Measurements from ENCODE around the gene SDC3. TPM values are rescaled to one million over a fixed set of nuclear protein-coding genes. Genes with fewer than 3 reads are reported as not detected.

Gene SDC3
- total RNA-seq, 1 experiment from 2014 or later: 3.7 TPM

DNA sequence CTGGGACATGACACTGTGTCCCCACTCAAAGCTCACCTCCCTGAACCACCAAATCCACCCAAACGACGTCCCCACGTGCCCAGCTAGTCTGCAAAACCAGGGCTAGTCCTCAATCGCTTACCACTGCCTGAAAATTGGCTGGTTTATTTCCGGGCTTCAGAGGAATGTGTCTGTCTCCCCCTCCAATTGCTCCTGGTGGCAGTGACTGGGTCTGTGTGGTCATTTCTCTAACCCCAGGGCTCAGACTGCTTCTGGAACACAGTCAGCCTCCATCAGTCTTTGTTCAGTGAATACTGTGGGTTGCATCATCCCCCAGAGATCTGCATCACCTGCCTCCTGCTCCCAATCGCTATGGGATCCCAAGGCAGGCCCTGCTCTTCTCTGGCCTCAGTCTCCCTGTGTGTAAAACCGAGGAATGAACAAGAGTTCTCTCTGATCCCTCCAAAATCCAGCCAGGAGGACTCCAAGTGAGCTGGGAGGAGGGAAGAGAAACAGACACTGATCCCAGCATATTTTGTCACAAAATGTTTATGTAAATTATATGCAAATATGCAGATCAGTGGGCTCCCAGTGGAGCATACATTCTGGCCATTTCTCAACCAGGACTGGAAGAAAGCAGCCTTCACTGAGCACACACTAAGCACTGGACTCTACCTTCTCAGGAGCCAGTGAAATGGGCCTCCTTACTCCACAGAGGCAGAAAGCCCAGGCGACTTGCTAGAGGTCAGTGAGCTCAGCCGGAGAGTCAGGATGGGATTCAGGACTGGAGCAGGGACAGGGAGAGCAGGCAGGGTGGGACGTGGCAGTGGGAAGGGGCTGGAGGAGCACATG is 20.9 kb downstream of the SDC3 start:
- Mint-ChIP-seq H3K27me3 (ENCODE audit: insufficient read depth, unreplicated experiment) (peaks cover 3% of the 10 kb centered on the region), H3K36me3 (ENCODE audit: insufficient read depth, unreplicated experiment) (no peaks in the 10 kb centered on the region), H3K9me3 (ENCODE audit: unreplicated experiment) (no peaks in the 10 kb centered on the region), H3K4me1 (ENCODE audit: low read depth, unreplicated experiment) (no peaks in the 10 kb centered on the region), H3K27ac (ENCODE audit: unreplicated experiment) (peak overlapping the region; percentile 66), H3K4me3 (ENCODE audit: unreplicated experiment) (no peak overlapping the region)
- BruUV-seq (replicated peaks): no TSS peak
- intact Hi-C loops (cut with micrococcal nuclease; ENCODE audit: unreplicated experiment): no loop called here
- CTCF ChIA-PET: interaction anchor here (1.2 kb wide), 1 partner anchor 86 kb away, joined by 3 read pairs; no protein-coding TSS in a partner anchor
- no peaks in the 10 kb centered on the region for H3K27me3 ChIP-seq (replicated peaks; ENCODE audit: control insufficient read depth, insufficient read depth, low read length)
- no peaks in the 10 kb centered on the region for H3K4me1 ChIP-seq
- TF ChIP-seq, protein P1, sequence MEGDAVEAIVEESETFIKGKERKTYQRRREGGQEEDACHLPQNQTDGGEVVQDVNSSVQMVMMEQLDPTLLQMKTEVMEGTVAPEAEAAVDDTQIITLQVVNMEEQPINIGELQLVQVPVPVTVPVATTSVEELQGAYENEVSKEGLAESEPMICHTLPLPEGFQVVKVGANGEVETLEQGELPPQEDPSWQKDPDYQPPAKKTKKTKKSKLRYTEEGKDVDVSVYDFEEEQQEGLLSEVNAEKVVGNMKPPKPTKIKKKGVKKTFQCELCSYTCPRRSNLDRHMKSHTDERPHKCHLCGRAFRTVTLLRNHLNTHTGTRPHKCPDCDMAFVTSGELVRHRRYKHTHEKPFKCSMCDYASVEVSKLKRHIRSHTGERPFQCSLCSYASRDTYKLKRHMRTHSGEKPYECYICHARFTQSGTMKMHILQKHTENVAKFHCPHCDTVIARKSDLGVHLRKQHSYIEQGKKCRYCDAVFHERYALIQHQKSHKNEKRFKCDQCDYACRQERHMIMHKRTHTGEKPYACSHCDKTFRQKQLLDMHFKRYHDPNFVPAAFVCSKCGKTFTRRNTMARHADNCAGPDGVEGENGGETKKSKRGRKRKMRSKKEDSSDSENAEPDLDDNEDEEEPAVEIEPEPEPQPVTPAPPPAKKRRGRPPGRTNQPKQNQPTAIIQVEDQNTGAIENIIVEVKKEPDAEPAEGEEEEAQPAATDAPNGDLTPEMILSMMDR (IDR thresholded peaks at IDR 0.05; ENCODE audit: insufficient read depth in 1 of 2, low read depth in 1 of 2, low read length in 1 of 2, severe bottlenecking in 1 of 2, unreplicated experiment in 1 of 2): no peak
- peak in 1 of 2 experiments; percentile 8 for DNase-seq
- H3K9me3 ChIP-seq: no peaks in the 10 kb centered on the region
- H3K4me3 ChIP-seq (ENCODE audit: low read depth, low read length): no peak overlapping the region
- POLR2A ChIA-PET: no interaction called here
- no peaks in the 10 kb centered on the region for H3K36me3 ChIP-seq (ENCODE audit: control insufficient read depth, insufficient read depth, low read length)

DNA sequence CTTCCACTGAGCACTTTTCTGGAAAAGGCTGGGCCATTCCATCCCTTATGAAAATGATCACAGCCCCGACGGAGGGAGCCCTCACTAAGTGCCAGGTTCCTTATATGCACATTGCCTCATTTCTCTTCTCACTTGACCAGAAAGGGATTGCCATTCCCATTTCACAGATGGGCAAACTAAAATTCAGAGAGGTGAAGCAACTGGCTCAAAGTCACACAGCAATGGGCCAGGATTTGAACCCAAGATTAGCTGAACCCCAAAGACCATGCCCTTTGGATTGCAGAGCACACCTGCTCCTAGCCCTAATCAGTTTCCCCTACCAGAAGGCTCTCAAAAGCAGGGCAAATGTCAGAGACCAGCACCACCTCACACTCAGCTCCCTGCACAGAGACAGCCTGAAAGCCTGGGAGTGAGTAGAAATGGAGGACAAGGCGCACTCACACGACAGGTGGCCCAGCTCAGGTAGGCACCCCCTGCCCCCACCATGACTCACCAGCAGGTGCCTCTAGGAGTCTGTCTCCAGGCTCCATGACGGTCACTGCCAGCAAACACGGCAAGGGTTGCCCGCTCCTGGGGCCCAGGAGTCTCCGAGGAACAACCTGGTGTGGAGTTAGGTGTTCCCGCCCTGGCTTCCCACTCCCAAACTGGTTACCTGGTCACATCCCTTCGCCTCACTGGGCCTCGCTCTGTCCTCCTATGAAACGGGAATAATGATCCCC is 21.7 kb downstream of the SDC3 start:
- TF ChIP-seq, protein P1 (IDR thresholded peaks at IDR 0.05; ENCODE audit: insufficient read depth in 1 of 2, low read depth in 1 of 2, low read length in 1 of 2, severe bottlenecking in 1 of 2, unreplicated experiment in 1 of 2): no peak
- no peaks in the 10 kb centered on the region for H3K9me3 Mint-ChIP-seq (ENCODE audit: unreplicated experiment)
- Histone ChIP-seq H3K4me3 (ENCODE audit: low read depth, low read length) (no peak overlapping the region), H3K9me3 (no peaks in the 10 kb centered on the region), H3K27me3 (replicated peaks; ENCODE audit: control insufficient read depth, insufficient read depth, low read length) (no peaks in the 10 kb centered on the region), H3K4me1 (no peaks in the 10 kb centered on the region), H3K36me3 (ENCODE audit: control insufficient read depth, insufficient read depth, low read length) (no peaks in the 10 kb centered on the region)
- no peaks in the 10 kb centered on the region for H3K4me1 Mint-ChIP-seq (ENCODE audit: low read depth, unreplicated experiment)
- no peaks in the 10 kb centered on the region for H3K36me3 Mint-ChIP-seq (ENCODE audit: insufficient read depth, unreplicated experiment)
- ChIA-PET CTCF (no interaction called here), POLR2A (no interaction called here)
- H3K27me3 Mint-ChIP-seq (ENCODE audit: insufficient read depth, unreplicated experiment): peaks cover 3% of the 10 kb centered on the region
- peak overlapping the region; percentile 66 for H3K27ac Mint-ChIP-seq (ENCODE audit: unreplicated experiment)
- no peak for DNase-seq
- no TSS peak for BruUV-seq (replicated peaks)
- no peak overlapping the region for H3K4me3 Mint-ChIP-seq (ENCODE audit: unreplicated experiment)
- intact Hi-C loops (cut with micrococcal nuclease; ENCODE audit: unreplicated experiment): no loop called here

DNA sequence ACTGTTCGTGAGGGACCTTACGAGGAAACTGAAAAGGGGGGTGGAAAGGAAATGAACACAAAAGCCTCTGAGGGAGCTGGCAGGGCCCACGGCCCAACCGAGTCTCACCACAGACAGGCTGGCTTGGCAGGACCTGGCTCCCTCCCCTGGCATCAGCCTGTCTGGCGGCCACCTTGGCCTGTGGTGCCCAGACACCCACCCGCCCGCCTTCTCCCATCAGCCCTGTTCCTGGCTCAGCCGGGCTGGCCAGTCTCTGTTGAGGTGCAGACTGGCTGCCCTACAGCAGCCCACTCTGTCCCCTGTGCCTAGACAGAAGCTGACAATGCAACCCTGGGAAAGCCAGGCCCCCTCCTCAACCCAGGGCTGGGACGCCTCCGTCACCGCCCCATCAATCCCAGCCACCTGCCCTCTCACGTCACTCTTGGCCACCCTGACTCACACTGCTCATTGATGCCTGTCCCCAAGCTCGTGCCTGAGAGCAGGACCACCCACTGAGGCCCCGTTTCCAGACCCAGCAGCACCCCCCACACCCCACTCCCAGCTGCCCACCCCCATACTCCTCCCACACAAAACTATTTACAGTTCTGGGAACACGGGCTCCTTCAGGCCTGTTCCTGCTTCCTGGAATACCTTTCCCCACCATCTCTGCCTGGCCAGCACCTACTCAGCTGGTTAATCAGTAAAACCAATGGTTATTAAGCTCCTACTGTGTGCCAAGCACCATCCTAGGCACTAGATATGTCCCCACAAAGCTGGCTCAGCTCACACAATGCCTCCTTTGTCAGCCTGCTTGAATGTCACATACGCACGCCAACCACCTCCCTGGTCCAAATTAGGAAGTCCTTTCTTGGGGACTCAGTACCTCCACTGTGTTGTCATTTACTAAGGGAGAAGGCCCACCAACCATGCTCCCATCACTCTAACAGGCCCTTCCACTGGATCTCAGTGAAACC is 22.7 kb downstream of the SDC3 start:
- POLR2A ChIA-PET: no interaction called here
- no TSS peak for BruUV-seq (replicated peaks)
- no peaks in the 10 kb centered on the region for H3K4me1 Mint-ChIP-seq (ENCODE audit: low read depth, unreplicated experiment)
- Histone ChIP-seq H3K4me1 (no peaks in the 10 kb centered on the region), H3K9me3 (no peaks in the 10 kb centered on the region), H3K27me3 (replicated peaks; ENCODE audit: control insufficient read depth, insufficient read depth, low read length) (no peaks in the 10 kb centered on the region), H3K36me3 (ENCODE audit: control insufficient read depth, insufficient read depth, low read length) (no peaks in the 10 kb centered on the region), H3K4me3 (ENCODE audit: low read depth, low read length) (no peak overlapping the region)
- peaks cover 3% of the 10 kb centered on the region for H3K27me3 Mint-ChIP-seq (ENCODE audit: insufficient read depth, unreplicated experiment)
- H3K27ac Mint-ChIP-seq (ENCODE audit: unreplicated experiment): no peak overlapping the region
- CTCF ChIA-PET: no interaction called here
- no peaks in the 10 kb centered on the region for H3K9me3 Mint-ChIP-seq (ENCODE audit: unreplicated experiment)
- TF ChIP-seq, protein P1 (IDR thresholded peaks at IDR 0.05; ENCODE audit: insufficient read depth in 1 of 2, low read depth in 1 of 2, low read length in 1 of 2, severe bottlenecking in 1 of 2, unreplicated experiment in 1 of 2): no peak
- no peak overlapping the region for H3K4me3 Mint-ChIP-seq (ENCODE audit: unreplicated experiment)
- no peaks in the 10 kb centered on the region for H3K36me3 Mint-ChIP-seq (ENCODE audit: insufficient read depth, unreplicated experiment)
- no peak for DNase-seq
- intact Hi-C loops (cut with micrococcal nuclease; ENCODE audit: unreplicated experiment): no loop called here
